ENCODE data around the gene LRRC41.

DNA sequence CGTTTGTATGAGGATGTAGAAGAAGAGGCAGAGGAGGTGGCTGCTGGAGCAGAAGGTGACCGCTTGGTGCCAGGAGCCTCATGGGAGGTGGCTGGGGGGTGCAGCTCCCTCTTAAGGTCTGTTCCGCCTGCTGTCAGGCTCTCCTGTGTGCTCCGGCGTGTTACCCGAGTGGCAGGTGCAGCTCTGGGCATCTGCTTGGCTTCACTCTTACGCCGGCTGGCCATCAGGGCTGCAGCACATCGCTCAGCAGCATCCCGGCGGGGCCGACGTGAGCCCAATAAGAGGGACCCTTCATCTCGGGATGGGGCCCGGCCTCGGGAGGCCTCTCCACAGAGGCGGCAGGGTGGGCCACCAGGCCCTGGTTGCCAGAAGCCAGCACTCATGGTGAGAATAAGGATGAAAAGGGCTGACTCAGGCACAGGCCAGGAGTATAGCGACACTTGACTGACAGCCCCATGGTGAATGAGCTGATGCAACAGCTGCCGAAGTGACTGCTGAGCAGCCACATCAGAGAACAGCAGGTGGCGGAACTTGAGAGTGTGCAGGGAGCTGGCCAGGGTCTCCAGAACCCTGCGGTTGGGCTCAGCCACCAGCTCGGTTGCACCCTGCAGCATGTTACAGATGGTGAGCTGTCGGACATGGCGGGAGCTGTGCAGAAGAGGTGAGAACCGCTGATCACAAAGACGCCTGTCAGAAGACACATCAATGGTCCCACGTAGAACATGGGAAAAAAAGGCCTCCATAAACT is 17.5 kb downstream of the LRRC41 start:
- TF ChIP-seq POLR2AphosphoS5 (IDR thresholded peaks at IDR 0.05; ENCODE audit: low read depth, low read length) (no peak), POLR2A (IDR thresholded peaks at IDR 0.05; ENCODE audit: low read depth, low read length) (no peak), TAF1 (IDR thresholded peaks at IDR 0.05; ENCODE audit: low read depth, low read length) (no peak), SPI1 (IDR thresholded peaks at IDR 0.05; ENCODE audit: low read depth, low read length) (no peak), PAX5 (IDR thresholded peaks at IDR 0.05; ENCODE audit: insufficient read depth, low read length, severe bottlenecking) (no peak)
